ENCODE data around the gene PLEKHN1.

DNA sequence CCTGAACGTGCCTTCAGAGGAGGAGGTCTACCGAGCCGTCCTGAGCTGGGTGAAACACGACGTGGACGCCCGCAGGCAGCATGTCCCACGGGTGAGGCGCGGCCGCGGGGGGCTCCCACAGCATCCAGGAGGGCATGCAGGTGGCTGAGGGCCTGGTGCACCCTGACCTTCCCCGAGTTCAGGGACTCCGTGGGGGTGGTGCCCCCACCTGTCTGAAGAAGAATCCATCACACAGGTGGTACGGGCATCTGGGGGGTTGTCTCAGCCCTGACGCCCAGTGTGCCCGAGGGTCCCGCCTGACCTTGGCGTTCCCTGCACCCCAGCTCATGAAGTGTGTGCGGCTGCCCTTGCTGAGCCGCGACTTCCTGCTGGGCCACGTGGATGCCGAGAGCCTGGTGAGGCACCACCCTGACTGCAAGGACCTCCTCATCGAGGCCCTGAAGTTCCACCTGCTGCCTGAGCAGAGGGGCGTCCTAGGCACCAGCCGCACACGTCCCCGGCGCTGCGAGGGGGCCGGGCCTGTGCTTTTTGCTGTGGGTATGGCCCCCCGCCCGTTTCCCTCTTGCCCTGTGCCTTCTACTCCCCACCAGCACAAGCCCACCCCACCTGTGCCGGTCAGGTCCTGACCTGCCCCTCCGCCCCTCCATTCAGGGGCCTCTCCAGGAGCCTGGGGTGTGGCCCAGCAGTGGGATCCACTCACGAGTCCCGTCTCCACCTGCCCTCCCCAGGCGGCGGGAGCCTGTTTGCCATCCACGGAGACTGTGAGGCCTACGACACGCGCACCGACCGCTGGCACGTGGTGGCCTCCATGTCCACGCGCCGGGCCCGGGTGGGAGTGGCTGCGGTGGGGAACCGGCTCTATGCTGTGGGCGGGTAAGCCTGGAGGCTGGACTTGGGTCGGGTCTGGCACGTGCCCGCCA lies 3.6 kb upstream of the PLEKHN1 start:
- TF ChIP-seq EZH2phosphoT487 (IDR thresholded peaks at IDR 0.05; ENCODE audit: low read length) (no peak), EZH2 (optimal IDR thresholded peaks at IDR 0.05; ENCODE audit: low read depth, low read length) (no peak)
- TF ChIP-seq, protein P1, sequence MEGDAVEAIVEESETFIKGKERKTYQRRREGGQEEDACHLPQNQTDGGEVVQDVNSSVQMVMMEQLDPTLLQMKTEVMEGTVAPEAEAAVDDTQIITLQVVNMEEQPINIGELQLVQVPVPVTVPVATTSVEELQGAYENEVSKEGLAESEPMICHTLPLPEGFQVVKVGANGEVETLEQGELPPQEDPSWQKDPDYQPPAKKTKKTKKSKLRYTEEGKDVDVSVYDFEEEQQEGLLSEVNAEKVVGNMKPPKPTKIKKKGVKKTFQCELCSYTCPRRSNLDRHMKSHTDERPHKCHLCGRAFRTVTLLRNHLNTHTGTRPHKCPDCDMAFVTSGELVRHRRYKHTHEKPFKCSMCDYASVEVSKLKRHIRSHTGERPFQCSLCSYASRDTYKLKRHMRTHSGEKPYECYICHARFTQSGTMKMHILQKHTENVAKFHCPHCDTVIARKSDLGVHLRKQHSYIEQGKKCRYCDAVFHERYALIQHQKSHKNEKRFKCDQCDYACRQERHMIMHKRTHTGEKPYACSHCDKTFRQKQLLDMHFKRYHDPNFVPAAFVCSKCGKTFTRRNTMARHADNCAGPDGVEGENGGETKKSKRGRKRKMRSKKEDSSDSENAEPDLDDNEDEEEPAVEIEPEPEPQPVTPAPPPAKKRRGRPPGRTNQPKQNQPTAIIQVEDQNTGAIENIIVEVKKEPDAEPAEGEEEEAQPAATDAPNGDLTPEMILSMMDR (IDR thresholded peaks at IDR 0.05; ENCODE audit: low read length), result no peak
